ENCODE measurements around the gene OR10AD1.
"Not testable (repeated sequence)": the region's sequence is repeated elsewhere in the genome, so short reads cannot be mapped to it uniquely, and the experiment has no call there.

DNA sequence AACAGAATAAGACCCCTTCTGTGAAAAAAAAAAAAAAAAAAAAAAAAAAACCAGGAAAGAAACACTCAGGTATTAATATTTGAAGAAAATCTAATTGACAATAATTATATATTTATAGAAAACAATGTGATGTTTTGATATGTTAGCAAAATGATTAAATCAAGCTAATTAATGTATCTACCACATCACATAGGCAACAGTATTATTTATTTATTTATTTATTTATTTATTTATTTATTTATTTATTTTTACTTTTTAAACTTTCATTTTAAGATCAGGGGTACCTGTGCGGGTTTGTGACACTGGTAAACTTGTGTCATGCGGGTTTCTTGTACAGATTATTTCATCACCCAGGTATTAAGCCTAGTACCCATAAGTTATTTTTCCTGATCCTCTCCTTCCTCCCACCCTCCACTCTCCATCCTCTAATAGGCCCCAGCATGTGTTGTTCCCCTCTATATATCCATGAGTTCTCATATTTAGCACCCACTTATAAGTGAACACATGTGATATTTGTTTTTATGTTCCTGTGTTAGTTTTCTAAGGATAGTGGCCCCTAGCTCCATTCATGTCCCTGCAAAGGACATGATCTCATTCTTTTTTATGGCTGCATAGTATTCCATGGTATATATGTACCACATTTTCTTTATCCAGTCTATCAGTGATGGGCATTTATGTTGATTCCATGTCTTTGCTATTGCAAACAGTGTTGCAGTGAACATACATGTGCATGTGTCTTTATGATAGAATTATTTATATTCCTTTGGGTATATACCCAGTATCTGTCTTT is 28.3 kb upstream of the OR10AD1 start:
- TF ChIP-seq CTCF (IDR thresholded peaks at IDR 0.05 in 4 of 5, conservative IDR thresholded peaks at IDR 0.05 in 1 of 5); POLR2A (IDR thresholded peaks at IDR 0.05): not testable (repeated sequence)
